ENCODE results near the gene ICAM2. TPM values are rescaled to one million over a fixed set of nuclear protein-coding genes. Genes with fewer than 3 reads are reported as not detected.

The ICAM2 gene
- total and polyA plus RNA-seq, 12 donors, result 25.2 to 117 (median 35.1) TPM

DNA sequence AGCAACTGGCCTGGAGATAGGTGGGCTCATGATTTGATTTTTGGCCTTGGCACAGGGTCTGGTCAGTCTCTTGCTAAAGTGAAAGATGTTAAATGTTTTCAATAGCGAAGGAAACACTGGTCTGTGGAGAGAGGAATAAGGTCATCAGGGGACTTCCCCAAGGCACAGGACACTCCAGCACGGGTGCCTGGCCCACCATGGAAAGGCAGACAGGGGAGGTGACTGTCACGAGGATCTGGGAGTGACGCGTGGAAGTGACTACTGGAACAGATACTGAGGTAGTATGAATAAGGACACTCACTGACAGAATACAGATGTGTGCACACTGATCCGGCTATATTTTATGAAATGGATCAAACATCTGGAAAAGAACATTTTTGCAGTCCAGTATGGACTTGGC, 16.7 kb upstream of the ICAM2 start:
- peak in 1 of 8 donors; percentile 40 for ATAC-seq
- H3K36me3 ChIP-seq, result peaks cover 0 to 36% (median 0%) of the 10 kb centered on the region in 9 donors
- no peak overlapping the region for H3K4me3 ChIP-seq
- H3K9me3 ChIP-seq, result no peaks in the 10 kb centered on the region
- TF ChIP-seq, protein P1, sequence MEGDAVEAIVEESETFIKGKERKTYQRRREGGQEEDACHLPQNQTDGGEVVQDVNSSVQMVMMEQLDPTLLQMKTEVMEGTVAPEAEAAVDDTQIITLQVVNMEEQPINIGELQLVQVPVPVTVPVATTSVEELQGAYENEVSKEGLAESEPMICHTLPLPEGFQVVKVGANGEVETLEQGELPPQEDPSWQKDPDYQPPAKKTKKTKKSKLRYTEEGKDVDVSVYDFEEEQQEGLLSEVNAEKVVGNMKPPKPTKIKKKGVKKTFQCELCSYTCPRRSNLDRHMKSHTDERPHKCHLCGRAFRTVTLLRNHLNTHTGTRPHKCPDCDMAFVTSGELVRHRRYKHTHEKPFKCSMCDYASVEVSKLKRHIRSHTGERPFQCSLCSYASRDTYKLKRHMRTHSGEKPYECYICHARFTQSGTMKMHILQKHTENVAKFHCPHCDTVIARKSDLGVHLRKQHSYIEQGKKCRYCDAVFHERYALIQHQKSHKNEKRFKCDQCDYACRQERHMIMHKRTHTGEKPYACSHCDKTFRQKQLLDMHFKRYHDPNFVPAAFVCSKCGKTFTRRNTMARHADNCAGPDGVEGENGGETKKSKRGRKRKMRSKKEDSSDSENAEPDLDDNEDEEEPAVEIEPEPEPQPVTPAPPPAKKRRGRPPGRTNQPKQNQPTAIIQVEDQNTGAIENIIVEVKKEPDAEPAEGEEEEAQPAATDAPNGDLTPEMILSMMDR (IDR thresholded peaks at IDR 0.05), result no peak
- no peak for DNase-seq
- H3K27ac ChIP-seq, result no peak overlapping the region
- no peaks in the 10 kb centered on the region for H3K4me1 ChIP-seq
- H3K27me3 ChIP-seq, result no peaks in the 10 kb centered on the region
- intact Hi-C loops (cut with DNase I), result no loop called here
- 67 to 73% methylated on average over 6 of the region's 6 CpGs for WGBS, 2 donors

DNA sequence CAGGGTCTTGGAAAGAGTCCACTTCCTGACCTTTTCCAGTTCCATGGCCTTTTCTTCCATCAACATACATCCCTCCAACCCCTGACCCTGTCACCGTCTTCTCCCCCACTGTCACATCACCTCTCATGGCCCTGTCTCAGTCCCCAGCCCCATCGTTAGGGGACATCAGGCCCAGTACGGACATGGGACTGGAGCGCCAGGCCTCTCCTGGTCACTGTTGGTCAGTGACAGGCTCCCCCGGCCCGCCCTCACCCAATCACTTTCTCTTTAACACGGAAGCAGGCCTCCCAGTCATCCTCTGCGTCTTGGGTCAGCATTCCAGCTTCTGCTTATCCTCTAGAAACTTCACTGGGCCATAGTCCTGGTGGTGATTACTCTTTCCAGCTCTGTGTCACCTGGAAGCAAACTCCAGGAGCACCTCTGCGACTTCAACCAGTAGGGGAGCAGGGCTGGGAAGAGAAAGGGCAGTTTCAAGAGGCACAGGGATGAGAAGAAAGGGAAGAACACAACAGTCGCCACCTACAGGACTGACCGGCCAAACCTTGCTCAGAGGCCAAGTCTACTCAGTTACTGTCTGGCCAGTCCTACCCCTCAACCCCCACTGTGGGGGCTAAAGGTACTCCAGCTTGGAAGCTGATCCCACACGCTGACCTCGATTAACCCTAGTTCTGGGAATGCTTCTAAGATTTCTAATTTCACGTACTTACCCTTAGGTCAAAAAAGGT, 15.9 kb upstream of the ICAM2 start:
- TF ChIP-seq, protein P1 (IDR thresholded peaks at IDR 0.05), result no peak
- no peaks in the 10 kb centered on the region for H3K9me3 ChIP-seq
- H3K36me3 ChIP-seq, result peaks cover 0 to 28% (median 0%) of the 10 kb centered on the region in 9 donors
- H3K27me3 ChIP-seq, result no peaks in the 10 kb centered on the region
- DNase-seq (no peak), ATAC-seq (no peak)
- H3K4me1 ChIP-seq, result no peaks in the 10 kb centered on the region
- 89% methylated on average over 14 of the region's 14 CpGs for WGBS, 2 donors
- no peak overlapping the region for H3K27ac ChIP-seq
- H3K4me3 ChIP-seq, result no peak overlapping the region
- intact Hi-C loops (cut with DNase I), result no loop called here

DNA sequence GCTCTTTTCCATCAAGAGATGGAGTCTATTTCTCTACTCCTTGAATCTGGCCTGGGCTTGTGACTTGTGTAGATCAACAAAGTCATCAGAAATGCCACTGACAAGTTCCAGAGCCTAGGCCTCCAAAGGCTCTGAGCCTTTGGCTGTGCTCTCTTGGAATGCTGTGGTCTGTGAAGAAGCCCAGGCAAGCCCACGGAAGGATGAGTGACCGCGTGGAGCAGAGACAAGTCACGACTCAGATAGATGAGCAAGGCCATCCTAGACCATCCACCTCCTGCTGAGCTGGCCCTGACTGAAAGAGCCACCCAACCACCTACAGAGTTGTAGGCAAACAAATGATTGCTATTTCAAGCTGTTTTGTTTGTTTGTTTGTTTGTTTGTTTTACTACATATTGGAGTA, 11.6 kb upstream of the ICAM2 start:
- intact Hi-C loops (cut with DNase I), result loop anchor here in 1 of 10 donors (5.0 kb wide), 1 partner anchor 250 kb away; no protein-coding TSS in a partner anchor
- no peaks in the 10 kb centered on the region for H3K36me3 ChIP-seq
- DNase-seq (no peak), ATAC-seq (no peak)
- H3K9me3 ChIP-seq, result no peaks in the 10 kb centered on the region
- H3K4me1 ChIP-seq, result peaks cover 0 to 6% (median 0%) of the 10 kb centered on the region in 9 donors
- H3K4me3 ChIP-seq, result no peak overlapping the region
- TF ChIP-seq, protein P1 (IDR thresholded peaks at IDR 0.05), result no peak
- H3K27me3 ChIP-seq, result no peaks in the 10 kb centered on the region
- no peak overlapping the region for H3K27ac ChIP-seq
- WGBS, 2 donors, result 76 to 81% methylated on average over 4 of the region's 4 CpGs

DNA sequence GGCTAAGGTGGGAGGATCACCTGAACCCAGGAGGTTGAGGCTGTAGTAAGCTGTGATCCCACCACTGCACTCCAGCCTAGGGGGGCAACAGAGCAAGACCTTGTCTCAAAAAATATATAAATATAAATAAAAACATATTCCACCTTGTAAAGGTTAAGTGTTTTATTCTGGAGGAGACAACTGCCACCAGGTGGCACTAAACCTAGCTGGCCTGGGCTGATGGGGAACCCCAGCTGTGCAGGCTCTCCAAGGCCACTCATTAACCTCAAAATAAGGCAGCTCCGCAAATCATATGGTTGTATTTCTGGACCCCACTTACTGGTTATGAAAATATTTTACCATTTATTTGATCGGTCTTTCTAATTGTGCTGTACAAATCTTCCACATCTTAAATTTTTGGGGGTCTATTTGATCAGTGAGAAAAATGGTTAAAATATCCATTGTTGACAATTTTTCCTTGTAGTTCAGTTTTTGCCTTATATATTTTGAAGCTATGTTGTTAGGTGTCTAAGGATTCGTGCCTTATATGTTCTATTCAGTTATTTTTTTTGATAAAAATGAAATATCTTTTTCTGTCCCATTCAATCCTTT, 8.5 kb upstream of the ICAM2 start:
- H3K27ac ChIP-seq, result no peak overlapping the region
- TF ChIP-seq, protein P1 (IDR thresholded peaks at IDR 0.05), result peak; percentile 75 to 88 (median 83)
- no peaks in the 10 kb centered on the region for H3K9me3 ChIP-seq
- peaks cover 4 to 25% (median 14%) of the 10 kb centered on the region in 9 donors for H3K4me1 ChIP-seq
- 19 to 26% methylated on average over 3 of the region's 3 CpGs for WGBS, 2 donors
- peak in 7 of 8 donors; percentile 50 to 59 (median 55) for ATAC-seq
- no peaks in the 10 kb centered on the region for H3K36me3 ChIP-seq
- no peak overlapping the region for H3K4me3 ChIP-seq
- peak in 1 of 2 donors; percentile 60 for DNase-seq
- intact Hi-C loops (cut with DNase I), result loop anchor here (1.0 to 10.0 kb wide), 10 partner anchors 42 to 256 kb away; partner anchors contain the start of genes ERN1 (in 4 of the 10), GH1 (in 4 of the 10) and CSHL1 (in 1 of the 10)
- H3K27me3 ChIP-seq, result no peaks in the 10 kb centered on the region
